PC-3 (cell line): ENCODE data around the gene MT3. TPM values are rescaled to one million over a fixed set of nuclear protein-coding genes. Genes with fewer than 3 reads are reported as not detected.

Experiments
- ATAC-seq: fragments of 200-7000 bp; cut with Tn5 transposase; 2 replicates; pipeline ENCODE4 v1.9.1; 2020; ENCODE audit warnings: mild to moderate bottlenecking, moderate library complexity
- BruUV-seq: library from RNA; stranded (reverse); fragments of 400-500 nt; replicated peaks from 2 replicates; lab custom pipeline; 2021; lab: Mats Ljungman, UMichigan
- CTCF ChIA-PET: fragments of 300-600 bp; sonication (Branson Sonifier 250); formaldehyde crosslinking; loops from one replicate; lab custom pipeline; 2022; ENCODE audit warnings: antibody characterized with exemption; lab: Charles Lee
- POLR2A ChIA-PET: fragments of 300-600 bp; sonication (Branson Sonifier 250); formaldehyde crosslinking; loops from one replicate; lab custom pipeline; 2022; ENCODE audit warnings: antibody characterized with exemption; ENCODE audit not compliant: unreplicated experiment; lab: Charles Lee
- DNase-seq: peaks from one replicate; pipeline ENCODE4 v3.0.0-alpha.2; 2015
- H2AFZ ChIP-seq: fragments of 300-600 bp; sonication (generic); 2 replicates; pipeline ENCODE4 v1.6.0; 2016; ENCODE audit warnings: antibody characterized with exemption, low read length
- H3F3A ChIP-seq: fragments of 300-600 bp; sonication (generic); one replicate; pipeline ENCODE4 v1.6.0; 2017; ENCODE audit warnings: antibody characterized with exemption, low read length, control low read depth, mild to moderate bottlenecking; ENCODE audit not compliant: unreplicated experiment
- H3K27ac ChIP-seq: fragments of 300-600 bp; sonication (generic); 2 replicates; pipeline ENCODE4 v1.5.1; 2016; ENCODE audit warnings: mild to moderate bottlenecking, low read length
- H3K27me3 ChIP-seq: fragments of 300-600 bp; sonication (generic); 2 replicates; pipeline ENCODE4 v1.6.1; 2016; ENCODE audit warnings: low read length, mixed read lengths
- H3K36me3 ChIP-seq: fragments of 300-600 bp; sonication (generic); 2 replicates; pipeline ENCODE4 v1.6.1; 2016; ENCODE audit warnings: low read depth, mixed run types, low read length, mixed read lengths
- H3K4me1 ChIP-seq: fragments of 300-600 bp; sonication (generic); 2 replicates; pipeline ENCODE4 v1.5.1; 2016; ENCODE audit warnings: low read length; ENCODE audit not compliant: insufficient read depth
- H3K4me2 ChIP-seq: fragments of 300-600 bp; sonication (generic); 2 replicates; pipeline ENCODE4 v1.6.0; 2016; ENCODE audit warnings: low read length
- H3K4me3 ChIP-seq: fragments of 300-600 bp; sonication (generic); 2 replicates; pipeline ENCODE4 v1.5.1; 2016; ENCODE audit warnings: mild to moderate bottlenecking, low read length, mixed read lengths
- H3K79me2 ChIP-seq: fragments of 300-600 bp; sonication (generic); 2 replicates; pipeline ENCODE4 v1.6.1; 2017; ENCODE audit warnings: low read length, mixed read lengths
- H3K9ac ChIP-seq: fragments of 300-600 bp; sonication (generic); 2 replicates; pipeline ENCODE4 v1.6.0; 2016; ENCODE audit warnings: mild to moderate bottlenecking, low read length
- H3K9me2 ChIP-seq: fragments of 300-600 bp; sonication (generic); replicated peaks from 2 replicates; pipeline ENCODE4 v1.6.1; 2016; ENCODE audit warnings: mixed run types, low read length, mixed read lengths
- H3K9me3 ChIP-seq: fragments of 300-600 bp; sonication (generic); 2 replicates; pipeline ENCODE4 v1.6.1; 2016; ENCODE audit warnings: low read length, mixed read lengths
- H4K20me1 ChIP-seq: fragments of 300-600 bp; sonication (generic); 2 replicates; pipeline ENCODE4 v1.6.1; 2016; ENCODE audit warnings: low read length, mixed read lengths
- EZH2 ChIP-seq: fragments of 300-600 bp; sonication (generic); IDR thresholded peaks from one replicate; pipeline ENCODE4 v1.6.1; 2017; ENCODE audit warnings: antibody characterized with exemption, mild to moderate bottlenecking, low read length; ENCODE audit not compliant: unreplicated experiment
- EZH2phosphoT487 ChIP-seq: fragments of 300-600 bp; sonication (generic); IDR thresholded peaks from 2 replicates; pipeline ENCODE4 v1.6.1; 2018; ENCODE audit warnings: mild to moderate bottlenecking, antibody characterized with exemption, low read length, borderline replicate concordance
- intact Hi-C: fragments of 100-400 bp; cut with micrococcal nuclease; formaldehyde crosslinking; loops from 2 replicates; pipeline ENCODE4 v1.9.0; 2023
- total RNA-seq: library from RNA; depleted of rRNA; stranded (reverse); fragments of >200 nt; gene quantifications from 2 replicates; pipeline ENCODE4 v1.2.3, GENCODE V29; 2014
- TF ChIP-seq, protein P1 (sequence below): fragments of 300-600 bp; sonication (generic); conservative IDR thresholded peaks from 2 replicates; pipeline ENCODE4 v1.5.1; 2017; ENCODE audit warnings: antibody characterized with exemption, low read depth, mild to moderate bottlenecking, low read length

MT3 gene
- total RNA-seq, 1 experiment from 2014 or later: not detected

DNA sequence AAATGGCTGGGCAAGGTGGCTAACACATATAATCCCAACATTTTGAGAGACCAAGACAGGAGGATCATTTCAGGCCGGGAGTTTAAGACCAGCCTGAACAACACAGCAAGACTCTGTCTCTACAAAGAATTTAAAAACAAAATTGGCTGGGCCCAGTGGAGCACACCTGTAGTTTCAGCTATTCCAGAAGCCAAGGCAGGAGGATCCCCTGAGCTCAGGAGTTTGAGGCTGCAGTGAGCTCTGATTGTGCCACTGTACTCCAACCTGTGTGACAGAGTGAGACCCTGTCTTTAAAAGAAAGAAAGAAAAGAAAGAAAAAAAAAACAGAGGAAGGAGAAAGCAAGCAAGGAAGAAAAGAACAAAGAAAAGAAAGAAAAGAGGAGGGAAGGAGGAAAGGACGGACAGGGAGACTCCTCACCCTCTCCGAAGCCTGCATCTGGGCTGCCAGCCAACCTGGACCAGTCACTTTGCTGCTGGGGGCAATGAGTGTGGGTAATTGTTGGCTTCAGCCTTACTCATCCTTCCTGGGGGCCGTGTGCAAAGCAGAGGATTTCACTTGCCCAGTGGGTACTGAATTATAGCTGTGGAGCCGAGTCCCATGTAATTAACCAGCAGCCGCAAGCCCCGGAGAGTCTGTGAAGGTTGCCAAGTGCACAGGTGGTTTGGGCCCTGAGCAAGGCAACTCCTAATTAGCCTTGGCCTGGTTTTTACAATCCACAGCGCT is 31.1 kb upstream of the MT3 start:
- no peaks in the 10 kb centered on the region for H3K36me3 ChIP-seq
- no peaks in the 10 kb centered on the region for H3K79me2 ChIP-seq
- H3K27ac ChIP-seq: no peak overlapping the region
- ChIA-PET POLR2A (no interaction called here), CTCF (no interaction called here)
- ATAC-seq (peak; percentile 92), DNase-seq (peak; percentile 89)
- H3F3A ChIP-seq: no peaks in the 10 kb centered on the region
- no peak overlapping the region for H3K9ac ChIP-seq
- no peaks in the 10 kb centered on the region for H3K9me2 ChIP-seq
- H3K4me1 ChIP-seq: no peaks in the 10 kb centered on the region; the same call in 1 of the 2 replicates
- TF ChIP-seq EZH2: no peak
- TF ChIP-seq, protein P1, sequence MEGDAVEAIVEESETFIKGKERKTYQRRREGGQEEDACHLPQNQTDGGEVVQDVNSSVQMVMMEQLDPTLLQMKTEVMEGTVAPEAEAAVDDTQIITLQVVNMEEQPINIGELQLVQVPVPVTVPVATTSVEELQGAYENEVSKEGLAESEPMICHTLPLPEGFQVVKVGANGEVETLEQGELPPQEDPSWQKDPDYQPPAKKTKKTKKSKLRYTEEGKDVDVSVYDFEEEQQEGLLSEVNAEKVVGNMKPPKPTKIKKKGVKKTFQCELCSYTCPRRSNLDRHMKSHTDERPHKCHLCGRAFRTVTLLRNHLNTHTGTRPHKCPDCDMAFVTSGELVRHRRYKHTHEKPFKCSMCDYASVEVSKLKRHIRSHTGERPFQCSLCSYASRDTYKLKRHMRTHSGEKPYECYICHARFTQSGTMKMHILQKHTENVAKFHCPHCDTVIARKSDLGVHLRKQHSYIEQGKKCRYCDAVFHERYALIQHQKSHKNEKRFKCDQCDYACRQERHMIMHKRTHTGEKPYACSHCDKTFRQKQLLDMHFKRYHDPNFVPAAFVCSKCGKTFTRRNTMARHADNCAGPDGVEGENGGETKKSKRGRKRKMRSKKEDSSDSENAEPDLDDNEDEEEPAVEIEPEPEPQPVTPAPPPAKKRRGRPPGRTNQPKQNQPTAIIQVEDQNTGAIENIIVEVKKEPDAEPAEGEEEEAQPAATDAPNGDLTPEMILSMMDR: no peak
- TF ChIP-seq EZH2phosphoT487: no peak
- H3K4me3 ChIP-seq: no peak overlapping the region
- H4K20me1 ChIP-seq: no peaks in the 10 kb centered on the region
- intact Hi-C loops: no loop called here
- H3K27me3 ChIP-seq: no peaks in the 10 kb centered on the region
- peak overlapping the region; percentile 14; the same call in 1 of the 2 replicates for H3K4me2 ChIP-seq
- no peaks in the 10 kb centered on the region for H3K9me3 ChIP-seq
- no peak overlapping the region for H2AFZ ChIP-seq
- no TSS peak for BruUV-seq

DNA sequence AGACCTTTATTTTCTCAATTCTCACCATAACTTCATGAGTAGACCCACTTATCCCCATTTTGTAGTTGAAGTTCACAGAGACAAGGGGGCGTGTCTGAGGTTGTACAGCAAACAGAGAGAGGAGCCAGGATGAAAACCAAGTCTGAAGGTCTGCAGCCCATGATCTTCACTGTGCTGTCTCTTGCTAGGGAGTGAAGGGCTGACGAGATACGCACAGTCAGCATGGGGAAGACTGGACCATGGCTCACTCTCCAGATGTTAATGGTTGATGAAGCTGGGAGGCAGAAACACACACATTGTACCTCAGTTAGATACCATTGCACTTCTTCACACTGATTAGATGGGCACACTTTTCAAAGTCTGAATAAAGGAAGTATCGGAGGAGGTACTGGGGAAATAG is 30.2 kb upstream of the MT3 start:
- Histone ChIP-seq H3K4me2 (no peak overlapping the region), H3K4me1 (no peaks in the 10 kb centered on the region; the same call in 1 of the 2 replicates), H3K36me3 (no peaks in the 10 kb centered on the region), H3K9me3 (no peaks in the 10 kb centered on the region), H3K9ac (no peak overlapping the region), H4K20me1 (no peaks in the 10 kb centered on the region), H3K27me3 (no peaks in the 10 kb centered on the region), H3F3A (no peaks in the 10 kb centered on the region), H3K9me2 (no peaks in the 10 kb centered on the region), H3K4me3 (no peak overlapping the region), H2AFZ (no peak overlapping the region), H3K79me2 (no peaks in the 10 kb centered on the region), H3K27ac (no peak overlapping the region)
- ChIA-PET CTCF (no interaction called here), POLR2A (no interaction called here)
- intact Hi-C loops: no loop called here
- no peak for TF ChIP-seq EZH2
- no peak for TF ChIP-seq EZH2phosphoT487
- TF ChIP-seq, protein P1: no peak
- DNase-seq (no peak), ATAC-seq (no peak)
- no TSS peak for BruUV-seq

DNA sequence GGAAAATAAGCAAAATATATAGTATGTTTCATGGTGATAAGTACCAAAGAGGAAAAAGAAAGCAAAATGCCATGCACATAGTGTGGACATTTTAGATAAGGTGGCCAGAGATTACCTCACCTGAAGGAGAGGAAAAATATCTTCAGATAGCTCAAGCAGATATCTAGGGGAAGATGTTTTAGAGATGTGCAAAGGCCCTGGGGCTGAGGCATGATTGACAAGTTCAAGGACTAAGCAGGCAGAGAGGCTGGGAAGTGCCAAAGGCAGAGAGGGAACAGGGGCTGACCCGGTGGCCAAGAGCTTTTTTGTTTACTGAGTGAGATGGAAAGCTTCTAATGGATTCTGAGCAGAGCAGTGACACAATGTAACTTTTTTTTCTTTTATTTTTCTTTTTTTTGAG is 28.9 kb upstream of the MT3 start:
- Histone ChIP-seq H3F3A (no peaks in the 10 kb centered on the region), H2AFZ (no peak overlapping the region), H3K4me1 (no peaks in the 10 kb centered on the region; the same call in 1 of the 2 replicates), H3K79me2 (no peaks in the 10 kb centered on the region), H3K27me3 (no peaks in the 10 kb centered on the region), H3K4me3 (no peak overlapping the region), H3K4me2 (no peak overlapping the region), H3K36me3 (no peaks in the 10 kb centered on the region), H3K9ac (no peak overlapping the region), H4K20me1 (no peaks in the 10 kb centered on the region), H3K9me3 (no peaks in the 10 kb centered on the region), H3K27ac (no peak overlapping the region), H3K9me2 (no peaks in the 10 kb centered on the region)
- BruUV-seq: no TSS peak
- ChIA-PET POLR2A (no interaction called here), CTCF (no interaction called here)
- DNase-seq: no peak
- TF ChIP-seq EZH2phosphoT487 (no peak), EZH2 (no peak)
- TF ChIP-seq, protein P1: no peak
- ATAC-seq: no peak
- intact Hi-C loops: no loop called here
